Duodenal mucosa (tissue), 2 donors: ENCODE measurements around the gene SLC24A3.

Experiments
- H3K27ac ChIP-seq: one replicate; pipeline ENCODE4 v1.7.0; 2013; ENCODE audit warnings: low read depth, low read length
- H3K27me3 ChIP-seq, 2 donors: one replicate each; pipeline ENCODE4 v1.7.0; 2013; ENCODE audit warnings: low read length in 2 of 2, control low read depth in 1 of 2; ENCODE audit not compliant: insufficient read depth in 2 of 2, control insufficient read depth in 1 of 2
- H3K36me3 ChIP-seq, 2 donors: one replicate each; pipeline ENCODE4 v1.7.0; 2013; ENCODE audit warnings: low read length in 2 of 2, control low read depth in 1 of 2; ENCODE audit not compliant: insufficient read depth in 2 of 2, control insufficient read depth in 1 of 2
- H3K4me1 ChIP-seq, 2 donors: one replicate each; pipeline ENCODE4 v1.7.0; 2013; ENCODE audit warnings: low read length in 2 of 2, control low read depth in 1 of 2; ENCODE audit not compliant: insufficient read depth in 2 of 2, control insufficient read depth in 1 of 2
- H3K4me3 ChIP-seq, 2 donors: one replicate each; pipeline ENCODE4 v1.7.0; 2013; ENCODE audit warnings: low read length in 2 of 2, low read depth in 1 of 2
- H3K9ac ChIP-seq, 2 donors: one replicate each; pipeline ENCODE4 v1.7.0; 2013; ENCODE audit warnings: low read length in 2 of 2, low read depth in 1 of 2
- H3K9me3 ChIP-seq, 2 donors: one replicate each; pipeline ENCODE4 v1.7.0; 2013; ENCODE audit warnings: low read length in 2 of 2, control low read depth in 1 of 2; ENCODE audit not compliant: control insufficient read depth in 1 of 2

The SLC24A3 gene

GRCh38 chr20:19695081-19695480, 482.6 kb downstream of the SLC24A3 start:
- H3K4me1 ChIP-seq: no peaks in the 10 kb centered on the region
- H3K9ac ChIP-seq: no peak overlapping the region
- no peaks in the 10 kb centered on the region for H3K27me3 ChIP-seq
- H3K36me3 ChIP-seq: no peaks in the 10 kb centered on the region
- H3K27ac ChIP-seq: no peak overlapping the region
- H3K4me3 ChIP-seq: no peak overlapping the region
- H3K9me3 ChIP-seq: no peaks in the 10 kb centered on the region

- Histone ChIP-seq H3K4me1 (no peaks in the 10 kb centered on the region), H3K9ac (no peak overlapping the region), H3K9me3 (no peaks in the 10 kb centered on the region), H3K27ac (no peak overlapping the region), H3K27me3 (no peaks in the 10 kb centered on the region), H3K36me3 (no peaks in the 10 kb centered on the region), H3K4me3 (no peak overlapping the region)
These were observed 484.2 kb downstream of the SLC24A3 start for GRCh38 chr20:19696620-19697019.

GRCh38 chr20:19697415-19697814, 485.0 kb downstream of the SLC24A3 start:
- Histone ChIP-seq H3K9ac (no peak overlapping the region), H3K27ac (no peak overlapping the region), H3K4me3 (no peak overlapping the region), H3K4me1 (no peaks in the 10 kb centered on the region), H3K9me3 (no peaks in the 10 kb centered on the region), H3K27me3 (no peaks in the 10 kb centered on the region), H3K36me3 (no peaks in the 10 kb centered on the region)

GRCh38 chr20:19699180-19699971, 486.9 kb downstream of the SLC24A3 start:
- Histone ChIP-seq H3K4me1 (no peaks in the 10 kb centered on the region), H3K4me3 (no peak overlapping the region), H3K36me3 (no peaks in the 10 kb centered on the region), H3K27me3 (no peaks in the 10 kb centered on the region), H3K9ac (no peak overlapping the region), H3K27ac (no peak overlapping the region), H3K9me3 (no peaks in the 10 kb centered on the region)

- Histone ChIP-seq H3K9me3 (no peaks in the 10 kb centered on the region), H3K27me3 (no peaks in the 10 kb centered on the region), H3K27ac (no peak overlapping the region), H3K4me1 (no peaks in the 10 kb centered on the region), H3K4me3 (no peak overlapping the region), H3K36me3 (no peaks in the 10 kb centered on the region), H3K9ac (no peak overlapping the region)
These were observed 489.0 kb downstream of the SLC24A3 start for GRCh38 chr20:19701429-19701828.

GRCh38 chr20:19706463-19706862, 494.0 kb downstream of the SLC24A3 start:
- H3K27ac ChIP-seq: no peak overlapping the region
- no peaks in the 10 kb centered on the region for H3K9me3 ChIP-seq
- H3K4me3 ChIP-seq: no peak overlapping the region
- peaks cover 13 to 18% of the 10 kb centered on the region in 2 donors for H3K4me1 ChIP-seq
- H3K36me3 ChIP-seq: no peaks in the 10 kb centered on the region
- no peaks in the 10 kb centered on the region for H3K27me3 ChIP-seq
- no peak overlapping the region for H3K9ac ChIP-seq

GRCh38 chr20:19709635-19710335, 497.3 kb downstream of the SLC24A3 start:
- H3K27me3 ChIP-seq: no peaks in the 10 kb centered on the region
- H3K9me3 ChIP-seq: no peaks in the 10 kb centered on the region
- H3K36me3 ChIP-seq: no peaks in the 10 kb centered on the region
- H3K27ac ChIP-seq: no peak overlapping the region
- H3K4me3 ChIP-seq: no peak overlapping the region
- H3K4me1 ChIP-seq: peaks cover 13 to 36% of the 10 kb centered on the region in 2 donors
- no peak overlapping the region for H3K9ac ChIP-seq

- Histone ChIP-seq H3K27me3 (no peaks in the 10 kb centered on the region), H3K4me1 (peaks cover 13 to 38% of the 10 kb centered on the region in 2 donors), H3K4me3 (no peak overlapping the region), H3K9ac (no peak overlapping the region), H3K9me3 (no peaks in the 10 kb centered on the region), H3K36me3 (no peaks in the 10 kb centered on the region), H3K27ac (no peak overlapping the region)
These were observed 498.1 kb downstream of the SLC24A3 start for GRCh38 chr20:19710336-19711120.

- Histone ChIP-seq H3K27ac (no peak overlapping the region), H3K9me3 (peaks cover 0 to 3% of the 10 kb centered on the region in 2 donors), H3K27me3 (no peaks in the 10 kb centered on the region), H3K4me1 (peaks cover 13 to 38% of the 10 kb centered on the region in 2 donors), H3K36me3 (no peaks in the 10 kb centered on the region), H3K9ac (no peak overlapping the region), H3K4me3 (no peak overlapping the region)
These were observed 498.7 kb downstream of the SLC24A3 start for GRCh38 chr20:19711126-19711525.
